NCI-H146 treated with DMSO at 0.1 percent for 48 hours (cell line): Measurements from ENCODE around the gene SYT2.
"Not testable (repeated sequence)": the region's sequence is repeated elsewhere in the genome, so short reads cannot be mapped to it uniquely, and the experiment has no call there.

Experiments
- DNase-seq: peaks from one replicate; lab custom pipeline; 2025; ENCODE audit not compliant: unreplicated experiment; lab: John Stamatoyannopoulos, UW

SYT2 gene

DNA sequence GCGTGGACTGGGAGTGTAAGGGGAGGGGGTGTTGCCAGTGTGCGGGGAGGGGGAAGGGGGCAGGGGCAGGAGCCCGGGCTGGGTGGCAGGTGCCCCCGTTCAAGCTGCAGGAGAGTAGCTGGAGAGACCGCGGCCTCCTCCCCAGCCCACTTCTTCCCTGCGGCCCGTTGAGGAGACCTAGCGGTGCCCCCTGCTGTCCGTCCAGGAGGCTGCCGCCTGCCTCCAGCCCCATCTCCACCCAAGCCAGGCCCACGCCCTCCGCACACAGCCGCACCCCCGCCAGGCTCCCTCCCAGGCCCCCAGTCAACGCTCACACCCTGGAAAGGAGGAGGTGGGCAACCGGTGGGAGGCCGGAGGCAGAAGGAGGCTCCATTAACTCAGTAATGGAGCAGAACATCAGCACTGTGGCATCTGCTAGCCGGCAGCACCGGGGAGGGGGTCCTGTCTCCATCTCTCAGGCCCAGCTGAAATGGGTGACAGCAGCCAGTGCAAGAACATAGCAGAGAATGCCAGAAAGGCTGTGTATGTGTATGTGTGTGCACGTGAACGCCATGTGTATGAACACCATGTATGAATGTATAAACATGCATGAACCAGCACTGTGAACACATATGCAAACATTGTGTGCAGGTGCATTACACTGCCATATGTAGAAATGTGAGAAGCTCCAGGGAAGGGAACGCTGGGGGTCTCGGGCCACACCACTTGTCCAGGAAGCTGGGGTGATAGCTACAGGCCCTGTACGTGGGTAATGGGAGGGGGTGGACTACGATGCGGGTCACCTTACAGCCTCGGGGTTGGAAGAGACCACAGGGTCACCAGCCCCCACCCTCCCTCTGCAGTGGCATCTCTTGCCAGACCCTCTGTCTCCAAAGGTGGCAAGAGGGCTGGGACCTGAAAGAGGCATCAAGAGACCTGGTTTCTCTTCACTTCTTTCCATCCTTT lies 84.6 kb downstream of the SYT2 start:
- peak; percentile 14 for DNase-seq

DNA sequence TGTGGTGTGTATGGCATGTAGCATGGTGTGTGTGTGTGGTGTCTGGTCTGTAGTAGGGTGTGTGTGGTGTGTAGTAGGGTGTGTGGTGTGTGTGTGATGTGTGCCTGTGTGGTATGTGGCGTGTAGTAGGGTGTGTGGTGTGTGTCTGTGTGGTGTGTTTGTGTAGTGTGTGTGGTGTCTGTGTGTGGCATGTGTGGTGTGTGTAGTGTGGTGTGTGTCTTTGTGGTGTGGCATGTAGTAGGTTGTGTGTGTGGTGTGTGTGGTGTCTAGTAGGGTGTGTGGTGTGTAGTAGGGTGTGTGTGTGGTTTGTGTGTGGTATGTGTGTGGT lies 85.5 kb downstream of the SYT2 start:
- no peak for DNase-seq

DNA sequence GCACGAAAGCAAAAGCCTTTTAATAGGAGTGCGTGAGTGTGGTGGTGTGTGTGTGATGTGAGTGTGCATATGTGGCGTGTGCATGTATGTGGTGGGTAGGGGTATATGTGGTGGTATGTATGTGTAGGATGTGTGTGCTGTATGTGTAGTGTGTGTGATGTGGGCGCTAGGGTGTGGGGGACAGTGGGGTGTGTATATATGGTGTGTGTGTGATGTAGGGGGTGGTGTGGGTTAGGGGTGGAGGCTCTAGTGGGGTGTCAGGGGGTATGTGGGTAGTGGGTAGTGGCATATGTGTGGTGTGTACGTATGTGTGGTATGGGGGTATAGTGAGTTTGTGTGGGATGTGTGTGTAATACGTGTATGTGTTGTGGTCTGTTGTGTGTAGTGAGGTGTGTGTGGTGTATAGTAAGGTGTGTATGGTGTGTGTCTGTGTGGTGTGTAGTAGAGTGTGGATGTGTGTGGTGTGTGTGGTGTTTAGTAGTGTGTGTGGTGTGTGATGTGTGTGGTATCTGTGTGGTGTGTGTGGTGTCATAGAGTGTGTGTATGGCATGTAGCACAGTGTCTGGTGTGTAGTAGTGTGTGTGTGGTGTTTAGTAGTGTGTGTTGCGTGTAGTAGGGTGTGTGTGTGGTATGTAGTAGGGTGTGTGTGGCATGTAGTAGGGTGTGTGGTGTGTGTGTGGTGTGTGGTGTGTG lies 86.0 kb downstream of the SYT2 start:
- DNase-seq = no peak

DNA sequence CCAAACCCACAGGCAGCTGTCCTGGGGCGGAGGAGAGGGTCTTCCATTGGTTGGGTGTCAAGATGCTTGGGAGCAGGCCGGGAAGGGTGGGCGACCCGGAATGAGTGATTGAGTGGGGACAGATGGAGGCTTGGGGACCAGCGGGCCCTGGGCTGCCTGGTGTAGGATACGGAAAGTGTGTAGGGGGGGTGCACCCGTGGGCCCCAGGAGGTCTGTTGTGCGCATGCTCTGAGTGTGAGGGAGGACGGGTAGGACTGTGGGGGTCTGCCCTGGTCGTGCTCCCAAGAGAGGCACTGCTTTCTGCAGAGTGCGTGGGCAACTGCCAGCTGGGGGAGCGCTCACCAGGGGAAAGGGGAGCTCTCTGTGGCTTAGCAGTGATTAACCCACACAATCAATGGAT lies 86.8 kb downstream of the SYT2 start:
- not testable (repeated sequence) for DNase-seq

DNA sequence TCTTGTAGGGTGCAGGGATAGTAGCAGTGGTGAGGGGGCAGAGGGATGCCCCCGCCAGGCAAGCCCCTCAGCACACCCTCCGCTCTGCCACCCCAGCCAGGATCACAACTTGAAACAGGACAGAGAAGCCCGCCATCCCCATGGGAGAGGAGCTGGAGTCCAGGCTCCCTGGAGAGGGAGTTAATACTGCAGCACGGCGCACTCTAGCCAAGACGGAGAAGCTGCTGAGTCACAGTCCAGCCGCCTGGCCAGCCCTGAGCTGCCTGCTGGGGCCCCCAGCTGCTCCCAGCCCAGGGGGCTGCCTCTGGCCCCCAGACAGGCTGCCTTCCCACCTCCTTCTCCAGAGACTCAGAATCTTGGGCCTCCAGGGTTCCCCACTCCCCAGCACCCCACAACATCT lies 87.2 kb downstream of the SYT2 start:
- no peak for DNase-seq

DNA sequence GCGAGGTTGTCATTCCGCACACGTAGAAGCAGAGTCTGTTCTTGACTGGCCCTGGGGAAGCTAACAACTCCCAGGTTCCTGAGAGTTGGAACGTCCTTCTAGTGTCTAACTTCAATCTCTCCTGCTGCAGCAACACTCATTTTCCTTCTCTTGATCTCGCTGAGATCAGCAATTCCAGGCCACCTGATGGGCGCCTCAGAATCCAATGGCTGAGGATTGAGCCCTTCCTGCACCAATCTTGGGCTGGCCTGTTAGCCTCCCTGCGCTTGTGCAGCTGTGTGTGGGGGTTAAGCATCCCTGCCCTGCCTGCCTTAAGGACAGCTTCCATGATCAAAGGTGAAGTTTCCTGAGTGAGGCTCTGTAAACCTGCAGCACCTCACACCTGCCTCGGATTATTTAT lies 87.9 kb downstream of the SYT2 start:
- DNase-seq = no peak

DNA sequence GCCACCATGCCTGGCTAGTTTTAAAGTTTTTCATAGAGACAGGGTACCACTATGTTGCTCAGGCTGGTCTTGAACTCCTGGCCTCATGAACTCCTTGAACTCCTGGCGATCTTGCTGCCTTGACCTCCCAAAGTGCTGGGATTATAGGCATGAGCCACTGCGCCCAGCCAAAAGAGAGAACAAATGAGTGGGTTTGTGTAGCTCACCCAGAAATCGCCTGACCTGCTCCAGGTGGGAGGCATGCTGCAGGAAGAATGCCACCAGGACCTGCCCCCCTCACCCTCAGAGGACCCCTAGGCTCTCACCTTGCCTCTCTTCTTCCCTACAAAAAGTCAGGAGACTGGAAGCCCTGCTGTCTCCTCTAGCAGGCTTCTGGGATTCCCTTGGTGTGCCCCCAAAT lies 88.8 kb downstream of the SYT2 start:
- DNase-seq = no peak

DNA sequence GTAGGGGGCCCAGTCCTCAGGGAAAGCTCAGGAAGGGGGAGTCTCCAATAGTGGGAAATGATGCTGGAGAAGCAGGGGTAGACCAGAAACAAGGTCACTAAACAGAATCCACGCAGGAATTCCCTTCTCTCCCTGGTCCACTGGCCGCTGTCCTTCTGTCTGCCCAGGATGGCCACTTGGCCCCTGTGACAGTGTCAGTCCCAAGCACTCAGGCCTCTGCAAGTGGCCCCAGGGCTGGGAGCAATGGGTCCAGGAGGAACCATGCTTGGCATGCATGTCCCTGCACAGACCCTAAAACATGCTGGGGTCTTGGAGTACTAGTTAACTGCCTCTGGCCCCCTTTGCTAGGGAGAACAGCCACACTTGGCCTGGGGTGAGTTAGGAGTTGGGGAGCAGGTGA lies 90.2 kb downstream of the SYT2 start:
- not testable (repeated sequence) for DNase-seq

DNA sequence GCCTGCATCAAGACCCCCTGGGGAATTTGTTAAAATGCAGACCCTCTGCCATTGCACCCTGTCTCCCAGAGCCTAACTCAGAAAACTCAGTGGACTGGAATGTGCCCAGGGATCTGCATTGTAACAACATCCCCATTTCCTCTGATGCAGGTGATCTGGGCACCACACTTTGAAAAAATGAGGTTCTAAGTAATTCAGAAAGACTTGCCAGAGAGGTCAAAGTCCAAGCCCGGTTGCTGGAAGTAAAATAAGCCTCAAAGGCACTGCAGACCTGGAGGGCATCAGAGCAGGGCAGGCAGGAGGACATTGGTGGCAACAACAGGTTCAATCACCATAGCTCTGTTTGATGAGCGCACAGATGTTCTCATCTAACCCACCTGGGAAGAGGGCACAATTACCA lies 90.7 kb downstream of the SYT2 start:
- DNase-seq = no peak

DNA sequence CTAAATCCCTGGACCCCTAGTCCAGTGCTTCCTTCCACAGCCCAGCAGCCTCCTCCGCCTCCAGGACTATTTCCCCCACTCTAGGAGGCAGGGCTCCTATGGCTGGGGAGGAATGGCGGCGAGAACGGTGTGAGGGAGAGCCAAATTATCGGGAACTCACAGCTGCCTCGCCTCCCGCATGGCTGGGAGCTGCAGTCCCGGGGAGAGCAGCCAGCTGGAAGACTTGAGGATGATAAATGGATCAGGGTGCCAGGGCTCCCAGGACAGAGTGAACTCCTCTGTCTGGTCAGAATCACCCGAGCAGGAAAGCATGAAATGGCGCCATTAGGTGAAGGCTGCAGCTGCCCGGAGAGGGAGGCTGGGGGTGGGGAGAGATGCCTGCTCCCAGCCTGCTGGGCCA lies 91.2 kb downstream of the SYT2 start:
- DNase-seq = not testable (repeated sequence)

DNA sequence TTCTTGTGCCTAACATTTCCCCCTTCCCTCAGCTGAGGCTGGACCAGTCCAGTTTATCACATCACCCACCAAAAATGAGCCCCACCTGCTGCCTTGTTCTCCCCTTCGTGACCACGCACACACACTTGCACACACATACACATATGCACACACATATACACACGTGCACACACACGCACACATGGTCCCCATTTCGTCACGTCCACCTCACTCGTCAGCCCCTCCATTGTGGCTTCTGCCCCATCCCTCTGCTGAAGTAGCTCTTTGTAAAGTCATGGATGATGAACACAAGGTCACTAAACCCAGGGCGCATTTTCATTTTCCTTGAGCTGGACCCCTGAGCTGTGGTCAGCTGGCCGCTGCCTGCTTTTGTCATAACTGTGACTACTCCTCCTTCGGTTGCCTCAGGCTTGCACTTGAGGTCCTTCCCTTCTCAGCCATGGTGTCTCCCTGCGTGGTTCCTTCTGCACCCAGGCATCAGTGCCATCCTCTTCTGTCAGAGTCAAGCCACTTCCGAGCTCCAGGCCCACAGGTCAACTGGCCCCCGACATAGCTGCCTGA lies 93.8 kb downstream of the SYT2 start:
- DNase-seq = no peak

DNA sequence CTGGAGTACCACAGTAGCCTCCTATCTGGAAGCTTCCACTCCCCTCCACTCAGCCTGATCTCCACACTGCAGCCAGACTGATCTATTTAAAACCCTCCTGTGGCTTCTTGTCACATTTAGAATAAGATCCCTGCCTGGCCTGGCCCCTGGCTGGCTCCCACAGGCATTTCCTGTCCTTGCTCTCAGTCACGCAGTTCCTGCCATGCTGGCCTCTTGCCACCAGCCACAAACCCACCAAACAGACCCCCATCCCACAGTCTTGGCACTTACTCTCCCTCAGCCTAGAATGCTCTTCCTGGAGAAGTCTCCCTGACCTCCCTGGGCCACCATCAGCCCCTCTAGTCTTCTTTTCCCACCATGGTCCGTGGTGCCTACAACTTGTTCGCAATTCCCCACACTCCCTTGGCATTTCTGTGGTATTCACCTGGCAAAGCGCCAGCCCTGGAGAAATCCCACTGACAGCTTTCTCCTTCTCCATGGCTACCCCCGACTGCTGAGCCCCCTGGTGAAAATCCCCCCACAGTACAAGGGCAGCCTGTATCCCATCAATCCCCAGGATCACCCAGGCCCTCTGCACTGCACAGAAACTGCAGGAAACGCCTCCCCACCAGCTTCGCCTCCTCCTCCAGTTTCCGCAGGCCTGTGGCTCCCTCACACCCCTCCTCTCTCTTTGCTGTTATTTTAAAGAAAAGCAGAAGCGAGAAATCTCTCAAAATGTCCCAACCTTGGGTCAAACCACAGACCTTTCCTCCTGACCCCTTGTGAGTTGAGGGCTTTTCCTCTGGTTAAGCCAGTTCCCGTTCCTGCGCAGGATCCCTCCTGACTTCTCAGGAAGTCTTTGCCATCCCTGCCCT lies 94.5 kb downstream of the SYT2 start:
- no peak for DNase-seq

DNA sequence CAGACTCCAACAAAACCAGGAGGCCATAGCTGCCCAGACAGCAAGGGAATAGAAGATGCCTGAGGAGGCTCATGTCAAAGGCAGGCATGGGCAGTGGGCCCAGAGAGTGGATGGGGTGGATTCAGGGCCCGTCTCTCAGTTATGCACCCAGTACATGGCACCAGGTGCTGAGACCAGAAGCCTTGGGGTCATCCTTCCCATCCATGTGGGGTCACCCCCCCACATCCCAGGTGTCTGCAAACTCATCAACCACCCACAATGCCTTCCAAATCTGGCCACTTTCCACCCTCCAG lies 95.1 kb downstream of the SYT2 start:
- not testable (repeated sequence) for DNase-seq

DNA sequence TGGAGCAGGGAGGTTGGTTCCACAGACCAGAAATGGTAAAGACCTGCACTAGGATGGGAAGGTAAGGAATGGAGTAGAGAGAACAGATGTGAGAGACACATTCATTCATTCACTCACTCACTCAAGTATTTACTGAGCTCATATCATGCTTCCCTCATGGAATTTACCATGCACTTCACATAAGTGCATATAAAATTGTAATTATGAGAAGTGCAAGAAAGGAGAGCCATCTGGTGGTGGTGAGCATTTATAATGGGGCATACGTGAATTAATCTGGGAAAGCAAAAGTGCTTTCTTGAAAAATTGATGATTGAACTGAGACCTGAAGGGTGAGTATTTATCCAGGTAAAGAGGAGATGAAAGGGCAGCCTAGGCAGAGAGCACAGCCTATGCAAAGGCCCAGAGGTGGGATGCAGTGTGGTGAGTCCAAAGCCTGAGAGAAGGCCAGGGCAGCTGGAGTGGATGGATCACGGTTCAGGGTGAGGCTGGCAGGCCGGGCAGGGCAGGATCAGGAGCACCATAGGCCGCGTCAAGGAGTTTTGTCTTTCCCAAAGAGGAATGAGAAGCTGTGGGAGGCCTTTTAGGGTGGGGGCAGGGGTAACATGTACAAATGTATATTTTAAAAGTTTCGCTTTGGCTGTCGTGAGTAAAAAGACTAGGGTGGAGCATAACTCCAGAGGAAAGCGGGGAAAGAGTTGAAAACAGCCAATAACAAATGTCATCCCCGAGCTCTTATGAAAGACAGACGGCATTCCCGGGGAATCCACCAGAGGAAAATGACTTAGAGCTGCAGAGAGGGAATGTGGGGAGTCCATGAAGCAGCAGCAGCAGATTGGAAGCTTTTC lies 95.7 kb downstream of the SYT2 start:
- DNase-seq = not testable (repeated sequence)

DNA sequence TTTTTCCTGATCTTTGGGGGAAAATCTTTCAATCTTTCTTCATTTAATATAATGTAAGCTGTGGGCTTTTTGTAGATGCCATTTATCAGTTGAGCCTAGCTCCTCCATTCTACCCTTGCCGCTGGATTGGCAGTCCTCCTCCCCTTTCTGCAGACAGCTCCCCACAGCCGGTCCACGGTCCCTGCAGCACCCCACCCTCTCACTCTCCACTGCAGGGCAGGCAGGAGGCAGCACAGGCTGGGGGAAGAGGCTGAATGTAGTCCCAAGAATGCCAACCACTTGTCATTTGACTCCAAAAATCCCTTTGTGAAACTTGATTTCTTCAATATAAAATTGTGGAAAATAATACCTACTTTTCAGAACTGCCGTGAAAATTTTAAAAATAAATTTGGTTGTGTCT lies 96.7 kb downstream of the SYT2 start:
- no peak for DNase-seq

DNA sequence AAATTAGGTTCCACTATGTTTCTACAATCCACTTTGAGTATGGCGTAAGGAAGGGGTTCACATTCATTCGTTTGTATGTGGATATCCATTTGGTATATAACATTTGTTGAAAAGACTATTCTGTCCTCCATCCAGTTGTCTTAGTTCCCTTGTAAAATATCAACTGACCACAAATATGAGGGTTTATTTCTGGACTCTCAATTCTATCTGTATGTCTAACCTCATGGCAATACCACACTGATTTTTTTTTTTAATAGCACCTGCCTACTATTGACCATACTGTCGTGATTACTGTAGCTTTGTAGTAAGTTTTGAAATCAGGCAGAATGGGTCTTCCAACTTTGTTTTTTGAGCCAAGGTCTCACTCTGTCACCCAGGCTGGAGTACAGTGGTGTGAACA lies 98.2 kb downstream of the SYT2 start:
- not testable (repeated sequence) for DNase-seq

DNA sequence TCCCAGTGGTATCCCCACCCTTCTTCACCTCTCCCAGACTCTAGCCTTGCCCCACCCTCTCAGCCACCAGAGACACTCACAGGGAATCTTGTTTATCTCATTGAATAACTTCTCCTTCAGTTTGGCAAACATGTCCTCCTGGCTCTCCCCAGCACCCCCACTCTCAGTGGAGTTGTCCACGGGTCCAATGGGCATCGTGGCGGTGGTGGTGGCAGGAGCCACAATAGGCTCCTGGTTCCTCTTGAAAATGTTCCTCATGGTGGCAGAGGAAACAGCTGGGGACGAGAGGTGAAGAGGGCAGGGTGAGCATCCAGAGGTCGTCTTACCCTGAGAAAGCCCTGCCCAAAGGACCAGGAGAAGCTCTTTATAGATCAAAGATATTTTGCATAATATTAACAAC lies 104.7 kb downstream of the SYT2 start:
- DNase-seq = no peak

DNA sequence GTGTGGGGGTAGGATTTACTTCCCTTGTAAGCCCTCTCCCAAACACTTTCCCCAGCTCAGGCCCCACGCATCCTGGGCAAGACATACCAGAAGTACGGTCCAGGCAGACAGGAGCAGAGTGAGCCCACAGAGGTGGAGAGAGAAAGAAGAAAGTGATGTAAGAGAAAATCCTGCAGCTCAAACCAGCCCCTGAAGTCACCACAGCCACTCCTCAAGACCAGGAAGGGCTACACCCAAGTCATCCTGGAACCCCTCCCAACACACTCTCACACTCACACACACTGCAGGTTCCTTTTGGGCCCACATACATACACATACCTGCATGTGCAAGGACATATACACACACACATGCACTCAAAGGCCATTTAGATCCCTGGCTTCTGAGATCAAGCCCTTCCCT lies 106.8 kb downstream of the SYT2 start:
- no peak for DNase-seq

DNA sequence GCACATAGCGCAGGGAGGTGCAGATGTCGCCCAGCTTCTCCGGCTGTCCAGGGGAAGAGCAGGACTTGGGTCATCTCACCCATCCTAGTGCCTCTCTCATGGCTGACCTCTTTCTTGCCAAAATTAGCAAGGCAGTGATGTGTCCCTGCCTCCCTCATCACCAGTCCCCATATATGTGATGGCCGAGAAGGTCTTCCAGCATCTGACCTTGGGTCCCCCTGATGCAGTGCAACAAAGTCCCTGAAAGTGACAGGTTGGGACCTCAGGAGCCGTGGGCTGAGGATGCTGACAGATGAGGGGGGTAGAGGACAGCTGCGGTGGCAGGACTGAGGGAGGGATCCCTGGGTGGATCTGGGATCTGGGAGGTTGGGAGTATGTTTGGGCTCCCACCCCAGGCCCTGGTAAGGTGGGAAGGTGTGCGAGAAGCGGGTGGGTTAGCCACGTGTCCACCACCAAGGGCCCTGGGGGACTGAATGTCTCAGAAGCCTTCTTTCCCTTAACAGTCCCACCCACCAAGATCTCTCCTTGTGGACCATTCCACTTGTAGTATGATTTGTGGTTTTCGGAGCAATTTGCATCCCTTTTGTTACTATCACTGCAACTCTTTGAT lies 109.7 kb downstream of the SYT2 start:
- no peak for DNase-seq
